Measurements from ENCODE around the gene WDFY4.

The WDFY4 gene

DNA sequence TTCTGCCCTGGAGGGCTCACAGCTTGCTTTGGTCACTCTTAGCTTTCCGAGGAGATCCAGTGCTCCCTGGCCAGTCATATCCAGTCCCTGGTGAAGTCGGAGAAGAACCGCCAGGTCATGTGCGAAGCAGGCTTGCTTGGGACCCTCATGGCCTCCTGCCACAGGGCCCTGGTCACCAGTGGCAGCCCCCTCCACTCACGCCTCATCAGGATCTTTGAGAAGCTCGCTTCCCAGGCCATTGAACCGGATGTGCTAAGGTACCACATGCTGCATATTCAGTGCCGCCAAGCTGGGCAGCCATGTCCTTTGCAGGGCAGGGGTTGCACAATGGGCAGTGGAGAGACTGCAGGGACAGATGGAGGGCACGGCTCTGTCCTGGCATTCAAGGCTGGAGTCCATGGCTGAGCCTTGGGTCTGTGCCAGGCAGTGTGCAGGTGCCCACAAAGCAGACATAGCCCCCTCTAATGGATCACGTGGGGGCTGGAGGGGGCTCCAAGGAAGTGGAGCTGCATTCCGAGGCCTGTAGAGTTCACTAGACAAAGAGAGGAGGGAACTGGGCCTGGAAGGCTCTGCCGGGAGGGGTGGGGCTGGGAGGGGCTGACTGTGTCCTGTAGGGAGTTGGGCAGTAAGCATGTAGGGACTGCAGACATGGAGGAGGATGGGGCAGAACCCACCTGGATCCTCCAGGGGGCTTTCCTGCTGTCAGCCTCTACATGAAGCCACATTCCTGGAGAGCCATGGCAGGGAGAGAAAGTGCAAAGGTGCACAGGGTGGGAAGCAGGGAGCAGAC, 89.9 kb downstream of the WDFY4 start:
- Mint-ChIP-seq H3K9me3 (no peaks in the 10 kb centered on the region), H3K27ac (no peak overlapping the region), H3K27me3 (no peaks in the 10 kb centered on the region), H3K4me3 (no peak overlapping the region), H3K4me1 (ENCODE audit: low read depth) (peaks cover 21% of the 10 kb centered on the region), H3K36me3 (ENCODE audit: low read depth) (peaks cover 98% of the 10 kb centered on the region)
- intact Hi-C loops (cut with micrococcal nuclease), result no loop called here

DNA sequence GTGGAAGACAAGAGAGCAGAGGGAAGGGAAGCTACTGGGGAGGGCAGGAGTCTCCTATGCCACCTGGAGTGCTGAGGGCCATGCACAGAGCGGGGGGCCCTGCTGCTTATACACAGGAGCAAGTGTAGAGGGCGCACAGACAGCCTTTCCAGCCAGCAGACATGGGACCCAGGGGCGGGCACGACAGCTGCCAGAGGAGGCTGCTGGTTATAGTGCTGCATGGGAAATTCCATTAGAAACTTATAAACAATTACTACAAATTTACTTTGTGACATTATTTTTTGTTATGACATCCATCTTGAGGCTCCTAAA, 90.5 kb downstream of the WDFY4 start:
- Mint-ChIP-seq H3K36me3 (ENCODE audit: low read depth) (peaks cover 98% of the 10 kb centered on the region), H3K4me3 (no peak overlapping the region), H3K27ac (no peak overlapping the region), H3K4me1 (ENCODE audit: low read depth) (peaks cover 16% of the 10 kb centered on the region), H3K9me3 (no peaks in the 10 kb centered on the region), H3K27me3 (no peaks in the 10 kb centered on the region)
- intact Hi-C loops (cut with micrococcal nuclease), result no loop called here

DNA sequence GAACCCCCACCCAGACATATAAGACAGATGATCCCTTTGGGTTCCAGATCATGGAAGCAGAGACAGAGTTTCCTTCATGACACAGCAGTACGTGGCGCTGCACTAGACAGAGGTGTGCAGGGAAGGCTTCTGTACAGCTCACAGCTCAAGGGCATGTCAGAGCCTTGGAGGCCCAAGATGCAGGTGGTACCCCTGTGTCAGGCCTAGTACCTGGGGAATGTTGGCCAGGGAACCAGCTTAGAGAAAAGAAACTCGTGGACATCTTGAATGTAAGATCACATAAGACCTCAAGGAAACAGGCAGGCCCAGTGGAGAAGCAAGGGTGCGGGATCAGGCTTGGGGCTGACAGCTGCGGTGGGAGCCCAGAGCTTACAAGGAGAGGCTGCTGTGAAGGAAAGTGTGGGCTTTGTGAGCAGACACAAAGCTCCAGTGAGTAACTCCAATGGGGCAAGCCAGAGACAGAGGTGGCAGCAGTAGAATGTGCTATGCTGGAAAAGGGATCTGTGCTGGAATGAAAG, 91.4 kb downstream of the WDFY4 start:
- H3K4me1 Mint-ChIP-seq (ENCODE audit: low read depth), result peaks cover 8% of the 10 kb centered on the region
- H3K36me3 Mint-ChIP-seq (ENCODE audit: low read depth), result peaks cover 98% of the 10 kb centered on the region
- H3K27ac Mint-ChIP-seq, result no peak overlapping the region
- H3K4me3 Mint-ChIP-seq, result no peak overlapping the region
- H3K9me3 Mint-ChIP-seq, result no peaks in the 10 kb centered on the region
- intact Hi-C loops (cut with micrococcal nuclease), result no loop called here
- H3K27me3 Mint-ChIP-seq, result no peaks in the 10 kb centered on the region

DNA sequence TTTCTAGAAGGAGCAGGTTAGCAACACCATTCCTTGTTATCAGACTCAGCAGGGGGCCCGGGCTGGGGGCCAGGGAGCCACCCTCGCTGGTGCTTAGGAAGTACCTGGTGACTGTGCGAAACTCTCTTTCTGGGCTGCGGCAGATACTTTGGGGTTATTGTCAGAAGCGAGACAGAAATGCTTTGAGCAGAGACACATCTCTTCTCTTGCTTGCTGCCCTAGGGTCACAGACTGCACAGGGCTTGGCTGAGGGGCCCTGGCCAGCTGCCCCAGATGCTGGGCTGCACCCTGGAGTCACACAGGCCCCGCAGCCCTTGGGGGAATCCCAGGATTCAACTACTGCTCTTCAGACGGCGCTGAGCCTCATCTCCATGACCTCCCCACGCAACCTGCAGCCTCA, 91.9 kb downstream of the WDFY4 start:
- Mint-ChIP-seq H3K27me3 (no peaks in the 10 kb centered on the region), H3K36me3 (ENCODE audit: low read depth) (peaks cover 98% of the 10 kb centered on the region), H3K27ac (no peak overlapping the region), H3K9me3 (no peaks in the 10 kb centered on the region), H3K4me1 (ENCODE audit: low read depth) (peaks cover 8% of the 10 kb centered on the region), H3K4me3 (no peak overlapping the region)
- intact Hi-C loops (cut with micrococcal nuclease), result no loop called here

DNA sequence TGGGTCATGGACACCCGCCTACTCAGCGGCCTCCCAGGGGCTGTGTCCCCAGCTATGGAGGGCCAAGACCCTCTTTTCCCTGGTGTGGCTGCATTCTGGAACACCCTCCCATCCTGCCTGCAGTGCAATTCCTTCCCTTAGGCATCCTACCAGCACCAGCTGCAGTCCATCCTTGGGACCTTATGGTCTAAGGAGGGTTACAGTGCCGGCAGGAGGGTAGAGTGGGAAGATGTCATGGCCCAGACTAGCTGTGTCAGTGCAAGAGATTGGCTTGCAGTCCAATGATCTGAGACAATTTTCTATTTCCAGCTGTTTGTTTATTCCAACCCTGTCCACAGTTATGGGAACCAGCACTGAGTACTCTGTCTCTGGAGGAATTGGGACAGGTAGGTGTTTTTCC, 92.4 kb downstream of the WDFY4 start:
- Mint-ChIP-seq H3K27ac (no peak overlapping the region), H3K27me3 (no peaks in the 10 kb centered on the region), H3K36me3 (ENCODE audit: low read depth) (peaks cover 98% of the 10 kb centered on the region), H3K9me3 (no peaks in the 10 kb centered on the region), H3K4me1 (ENCODE audit: low read depth) (peaks cover 3% of the 10 kb centered on the region), H3K4me3 (no peak overlapping the region)
- intact Hi-C loops (cut with micrococcal nuclease), result no loop called here

DNA sequence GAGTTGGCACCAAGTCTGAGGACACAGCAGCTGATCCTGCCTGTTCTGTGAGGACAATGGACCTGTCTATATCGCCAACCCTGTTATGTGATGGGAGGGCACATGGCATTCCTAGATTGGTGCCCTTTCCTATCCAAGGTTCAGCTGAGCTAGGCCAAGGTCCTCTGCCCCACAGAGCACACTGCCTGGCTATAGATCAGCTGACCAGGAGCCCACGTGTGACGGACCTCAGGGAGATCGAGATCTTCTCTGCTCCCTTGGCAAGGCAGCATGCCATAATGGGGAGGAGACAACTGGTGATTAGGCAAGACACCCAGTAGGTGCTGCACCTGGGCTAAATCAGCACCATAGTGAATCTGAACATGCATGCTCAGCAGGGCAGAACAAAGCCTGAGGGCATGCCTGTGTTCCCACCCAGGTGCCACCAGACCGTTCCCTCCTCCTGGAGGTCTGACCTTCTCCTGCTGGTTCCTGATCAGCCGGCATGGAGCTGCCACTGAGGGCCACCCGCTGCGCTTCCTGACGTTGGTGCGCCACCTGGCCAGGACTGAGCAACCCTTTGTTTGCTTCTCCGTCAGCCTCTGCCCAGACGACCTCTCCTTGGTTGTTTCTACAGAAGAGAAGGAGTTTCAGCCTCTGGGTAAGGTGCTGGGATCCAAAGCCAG, 93.7 kb downstream of the WDFY4 start:
- H3K9me3 Mint-ChIP-seq, result no peaks in the 10 kb centered on the region
- no peak overlapping the region for H3K27ac Mint-ChIP-seq
- intact Hi-C loops (cut with micrococcal nuclease), result no loop called here
- peaks cover 97% of the 10 kb centered on the region for H3K36me3 Mint-ChIP-seq (ENCODE audit: low read depth)
- no peaks in the 10 kb centered on the region for H3K4me1 Mint-ChIP-seq (ENCODE audit: low read depth)
- H3K4me3 Mint-ChIP-seq, result no peak overlapping the region
- no peaks in the 10 kb centered on the region for H3K27me3 Mint-ChIP-seq

DNA sequence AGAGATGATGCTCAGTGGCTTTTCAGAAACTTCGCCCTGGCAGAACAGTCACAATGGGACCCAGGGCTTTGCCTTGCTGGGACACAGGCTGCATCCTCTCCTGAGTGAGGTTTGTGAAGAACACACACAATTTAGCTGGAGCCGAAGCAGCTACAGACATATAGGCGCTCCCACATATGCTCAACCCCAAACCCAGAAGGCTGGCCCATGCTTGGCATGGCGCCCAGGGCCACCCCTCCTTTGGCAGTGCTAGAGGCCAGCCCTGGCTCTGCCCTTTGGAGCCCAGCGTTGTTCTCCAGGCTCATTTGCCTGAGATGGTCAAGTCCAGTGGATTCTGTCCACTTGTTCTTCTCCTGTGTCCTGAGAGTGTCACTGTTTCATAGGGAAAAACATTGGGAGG, 94.4 kb downstream of the WDFY4 start:
- H3K4me3 Mint-ChIP-seq, result no peak overlapping the region
- no peaks in the 10 kb centered on the region for H3K27me3 Mint-ChIP-seq
- H3K9me3 Mint-ChIP-seq, result no peaks in the 10 kb centered on the region
- H3K36me3 Mint-ChIP-seq (ENCODE audit: low read depth), result peaks cover 90% of the 10 kb centered on the region
- no peaks in the 10 kb centered on the region for H3K4me1 Mint-ChIP-seq (ENCODE audit: low read depth)
- intact Hi-C loops (cut with micrococcal nuclease), result no loop called here
- H3K27ac Mint-ChIP-seq, result no peak overlapping the region

DNA sequence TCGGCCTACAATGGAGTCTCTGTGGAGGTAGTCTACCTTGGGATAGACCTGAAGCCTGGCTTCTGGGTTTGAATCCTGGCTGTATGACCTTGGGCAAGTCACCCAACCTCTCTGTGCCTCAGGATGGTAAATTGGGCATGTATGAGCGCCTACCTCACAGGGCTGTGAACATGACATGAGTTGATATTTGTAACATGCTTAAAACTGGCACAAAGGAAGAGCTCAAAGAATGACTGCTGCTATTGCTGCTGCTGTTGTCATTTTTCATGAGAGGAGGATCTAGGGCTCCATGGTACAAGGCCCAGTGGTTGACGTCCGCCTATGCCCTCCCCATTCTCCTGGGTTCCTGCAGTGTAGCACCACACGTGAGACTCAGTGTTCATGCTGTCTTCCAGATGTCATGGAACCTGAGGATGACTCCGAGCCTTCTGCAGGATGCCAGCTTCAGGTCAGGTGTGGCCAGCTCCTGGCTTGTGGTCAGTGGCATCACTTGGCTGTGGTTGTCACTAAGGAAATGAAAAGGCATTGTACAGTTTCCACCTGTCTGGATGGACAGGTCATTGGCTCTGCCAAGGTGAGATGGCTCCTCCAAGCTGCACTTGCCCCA, 95.0 kb downstream of the WDFY4 start:
- H3K36me3 Mint-ChIP-seq (ENCODE audit: low read depth), result peaks cover 89% of the 10 kb centered on the region
- no peaks in the 10 kb centered on the region for H3K4me1 Mint-ChIP-seq (ENCODE audit: low read depth)
- H3K4me3 Mint-ChIP-seq, result no peak overlapping the region
- intact Hi-C loops (cut with micrococcal nuclease), result no loop called here
- no peaks in the 10 kb centered on the region for H3K27me3 Mint-ChIP-seq
- H3K27ac Mint-ChIP-seq, result no peak overlapping the region
- no peaks in the 10 kb centered on the region for H3K9me3 Mint-ChIP-seq

DNA sequence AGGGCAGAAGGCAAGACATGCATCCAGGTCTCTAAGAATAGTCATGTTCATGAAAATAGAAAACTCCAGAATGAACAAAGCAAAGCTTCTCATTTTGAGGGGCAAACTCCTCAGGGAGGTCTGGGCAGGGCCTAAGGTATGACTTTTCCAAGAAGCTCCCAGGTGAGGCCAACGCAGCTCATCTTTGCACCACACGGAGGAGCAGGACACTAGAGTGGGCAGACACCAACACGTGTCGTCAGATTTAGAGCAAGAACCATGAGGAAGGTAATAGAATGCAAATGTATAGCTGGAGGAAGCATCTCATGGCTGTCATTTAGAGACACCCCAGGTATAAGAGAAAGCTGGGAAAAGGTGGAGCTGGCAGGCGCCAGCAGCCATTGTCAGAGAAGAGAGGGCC, 95.7 kb downstream of the WDFY4 start:
- intact Hi-C loops (cut with micrococcal nuclease), result no loop called here
- no peaks in the 10 kb centered on the region for H3K9me3 Mint-ChIP-seq

DNA sequence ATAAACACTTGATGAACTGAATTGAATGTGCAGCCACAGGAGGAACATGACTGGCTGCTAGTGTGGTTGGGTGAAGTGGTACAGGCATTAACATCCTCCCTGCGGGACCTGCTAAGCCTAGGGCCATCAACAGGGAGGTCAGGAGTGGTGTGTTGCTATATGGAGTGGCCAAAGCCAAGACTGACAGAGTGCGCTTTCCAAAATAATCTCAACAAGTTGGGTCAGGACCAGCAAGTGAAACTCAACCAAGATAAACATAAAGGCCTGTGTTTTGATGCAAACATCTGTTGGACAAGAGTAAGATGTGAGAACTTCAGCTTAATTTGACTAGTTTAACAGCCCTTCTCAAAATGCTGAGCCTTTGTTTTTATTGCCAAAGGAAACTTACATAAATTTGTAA, 97.7 kb downstream of the WDFY4 start:
- no peaks in the 10 kb centered on the region for H3K27me3 Mint-ChIP-seq
- no peak overlapping the region for H3K27ac Mint-ChIP-seq
- H3K4me3 Mint-ChIP-seq, result no peak overlapping the region

More for the DNA sequence above, 95.7 kb downstream of the WDFY4 start:
- Mint-ChIP-seq H3K27ac (no peak overlapping the region), H3K36me3 (ENCODE audit: low read depth) (peaks cover 89% of the 10 kb centered on the region), H3K4me1 (ENCODE audit: low read depth) (no peaks in the 10 kb centered on the region), H3K4me3 (no peak overlapping the region), H3K27me3 (no peaks in the 10 kb centered on the region)

DNA sequence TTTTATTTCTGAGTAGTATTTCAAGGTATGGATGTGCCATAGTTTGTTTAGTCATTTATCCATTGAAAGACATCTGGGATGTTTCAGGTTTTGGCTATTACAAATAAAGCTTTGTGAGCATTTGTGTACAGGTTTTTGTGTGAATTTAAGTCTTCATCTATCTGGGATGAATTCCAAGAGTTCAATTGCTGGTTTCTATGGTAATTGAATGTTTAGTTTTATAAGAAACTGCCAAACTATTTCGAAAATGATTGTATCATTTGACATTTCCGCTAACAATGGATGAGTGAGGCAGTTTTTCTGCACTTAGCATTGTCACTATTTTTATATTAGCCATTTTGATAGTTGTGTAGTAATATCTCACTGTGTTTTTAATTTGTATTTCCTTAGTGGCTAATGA, 99.4 kb downstream of the WDFY4 start:
- Mint-ChIP-seq H3K9me3 (no peaks in the 10 kb centered on the region), H3K36me3 (ENCODE audit: low read depth) (peaks cover 60% of the 10 kb centered on the region), H3K4me1 (ENCODE audit: low read depth) (peaks cover 15% of the 10 kb centered on the region), H3K27me3 (no peaks in the 10 kb centered on the region), H3K4me3 (no peak overlapping the region), H3K27ac (no peak overlapping the region)
- intact Hi-C loops (cut with micrococcal nuclease), result no loop called here

More for the DNA sequence above, 97.7 kb downstream of the WDFY4 start:
- intact Hi-C loops (cut with micrococcal nuclease), result no loop called here
- H3K36me3 Mint-ChIP-seq (ENCODE audit: low read depth), result peaks cover 77% of the 10 kb centered on the region
- H3K4me1 Mint-ChIP-seq (ENCODE audit: low read depth), result peaks cover 7% of the 10 kb centered on the region
- no peaks in the 10 kb centered on the region for H3K9me3 Mint-ChIP-seq

DNA sequence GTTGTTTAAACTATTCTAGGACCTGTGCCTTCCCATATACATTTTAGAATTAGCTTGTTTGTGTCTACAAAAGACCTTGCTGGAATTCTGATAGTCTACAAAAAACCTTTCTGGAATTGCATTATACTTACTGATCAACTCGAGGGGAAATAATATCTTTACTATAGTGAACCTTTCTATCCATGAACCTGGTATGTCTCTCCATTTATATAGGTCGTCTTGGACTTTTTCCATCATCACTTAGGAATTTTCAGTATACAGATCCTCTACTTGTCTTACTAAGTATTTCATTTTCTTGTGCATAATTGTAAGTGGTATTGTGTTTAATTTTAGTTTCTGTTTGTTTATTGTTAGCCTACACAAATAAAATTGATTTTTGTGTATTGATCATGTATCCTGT, 101.1 kb downstream of the WDFY4 start:
- Mint-ChIP-seq H3K36me3 (ENCODE audit: low read depth) (peaks cover 43% of the 10 kb centered on the region), H3K27ac (no peak overlapping the region), H3K9me3 (no peaks in the 10 kb centered on the region), H3K4me3 (no peak overlapping the region), H3K27me3 (no peaks in the 10 kb centered on the region), H3K4me1 (ENCODE audit: low read depth) (peaks cover 26% of the 10 kb centered on the region)
- intact Hi-C loops (cut with micrococcal nuclease), result no loop called here

DNA sequence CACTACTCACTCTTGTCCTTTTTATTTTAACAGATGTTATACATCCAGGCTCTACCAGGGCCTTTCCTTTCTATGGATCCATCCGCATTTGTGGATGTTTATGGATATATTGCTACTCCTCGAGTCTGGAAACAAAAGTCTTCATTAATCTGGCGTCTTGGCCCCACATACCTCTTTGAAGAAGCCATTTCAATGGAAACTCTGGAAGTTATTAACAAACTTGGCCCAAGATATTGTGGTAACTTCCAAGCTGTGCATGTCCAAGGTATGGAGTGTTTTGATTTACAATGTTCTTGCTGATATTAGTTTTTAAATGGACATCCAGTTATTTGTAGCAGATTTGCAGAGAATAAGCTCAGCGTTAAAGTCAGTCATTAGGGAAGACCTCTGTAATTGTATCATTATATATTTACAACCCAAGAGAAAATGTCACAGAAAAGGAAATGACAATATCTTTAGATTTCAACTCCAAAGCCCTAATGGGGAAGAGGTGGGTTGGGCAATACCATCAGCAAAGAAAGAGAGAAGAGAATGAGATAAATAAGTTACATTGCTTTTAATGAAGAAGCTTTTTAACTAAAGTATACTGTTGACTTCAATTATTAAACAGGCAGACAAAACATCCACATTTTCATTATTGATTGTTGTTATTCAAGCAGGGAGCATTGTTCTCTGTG, 102.1 kb downstream of the WDFY4 start:
- Mint-ChIP-seq H3K4me3 (no peak overlapping the region), H3K27me3 (no peaks in the 10 kb centered on the region), H3K4me1 (ENCODE audit: low read depth) (peaks cover 31% of the 10 kb centered on the region), H3K27ac (no peak overlapping the region), H3K36me3 (ENCODE audit: low read depth) (peaks cover 33% of the 10 kb centered on the region), H3K9me3 (no peaks in the 10 kb centered on the region)
- intact Hi-C loops (cut with micrococcal nuclease), result no loop called here

DNA sequence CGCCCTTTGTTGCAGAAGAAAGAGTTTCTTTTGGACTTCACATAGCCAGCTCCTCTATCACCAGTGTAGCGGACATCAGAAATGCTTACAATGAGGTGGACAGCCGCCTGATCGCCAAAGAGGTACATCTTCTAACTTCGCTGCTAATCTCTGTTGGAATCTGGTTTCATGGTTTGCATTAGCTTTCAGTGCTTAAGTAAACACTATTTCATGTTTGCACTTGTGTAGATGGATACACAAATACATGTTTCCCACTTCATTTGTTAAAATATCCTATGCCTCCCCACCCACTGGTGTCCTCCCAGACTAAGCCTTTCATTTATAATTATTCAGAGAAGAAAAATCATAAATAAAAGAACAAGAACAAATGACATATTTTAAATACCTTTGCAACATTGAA, 103.9 kb downstream of the WDFY4 start:
- Mint-ChIP-seq H3K36me3 (ENCODE audit: low read depth) (peaks cover 20% of the 10 kb centered on the region), H3K9me3 (no peaks in the 10 kb centered on the region), H3K4me1 (ENCODE audit: low read depth) (peaks cover 37% of the 10 kb centered on the region), H3K4me3 (no peak overlapping the region), H3K27me3 (no peaks in the 10 kb centered on the region), H3K27ac (no peak overlapping the region)
- intact Hi-C loops (cut with micrococcal nuclease), result no loop called here
